ENCODE results near the gene TEDC1. TPM values are rescaled to one million over a fixed set of nuclear protein-coding genes. Genes with fewer than 3 reads are reported as not detected.

Gene TEDC1
- polyA plus RNA-seq, 1 of the 3 experiments (the other 2 are of a cell fraction), result 13.4 TPM

- TF ChIP-seq REST (IDR thresholded peaks at IDR 0.05; ENCODE audit: low read depth, low read length) (no peak), ZBTB33 (IDR thresholded peaks at IDR 0.05; ENCODE audit: borderline replicate concordance, low read depth) (no peak)
Observed at GRCh38 chr14:105485739-105486162, 5.3 kb upstream of the TEDC1 start (continued).

- Histone ChIP-seq H3K36me3 (replicated peaks in 1 of 2; ENCODE audit: control insufficient read depth in 1 of 2, insufficient read depth in 2 of 2, low read length in 1 of 2) (no peaks in the 10 kb centered on the region), H3K4me3 (ENCODE audit: low read depth in 2 of 2, low read length in 1 of 2) (no peak within 1 kb of the TSS), H3F3A (replicated peaks; ENCODE audit: insufficient read depth) (peaks cover 6% of the 10 kb centered on the region), H2AFZ (ENCODE audit: low read depth) (no peak within 1 kb of the TSS), H3K4me1 (ENCODE audit: control insufficient read depth in 1 of 2, insufficient read depth in 2 of 2, low read depth in 1 of 2, low read length in 1 of 2) (peaks cover 22 to 61% of the 10 kb centered on the region in 2 experiments; a peak in 3 of 4 replicates), H3K9me3 (no peaks in the 10 kb centered on the region), H3K9ac (no peak within 1 kb of the TSS), H3K79me2 (ENCODE audit: insufficient read depth) (no peaks in the 10 kb centered on the region), H4K20me1 (ENCODE audit: insufficient read depth) (no peaks in the 10 kb centered on the region), H3K27me3 (ENCODE audit: insufficient read depth) (no peaks in the 10 kb centered on the region), H3K27ac (ENCODE audit: low read depth in 2 of 2, low read length in 1 of 2) (peak within 1 kb of the TSS; percentile 47 to 61; a peak in 2 of 4 replicates), H3K4me2 (no peak within 1 kb of the TSS), H3K9me2 (no peaks in the 10 kb centered on the region)
- DNase-seq, result no peak
- POLR2A ChIA-PET, result interaction anchor here (0.9 to 1.0 kb wide), 2 partner anchors 14 to 15 kb away, joined by 3 to 4 read pairs; no protein-coding TSS in a partner anchor
- TF ChIP-seq FOSL2 (IDR thresholded peaks at IDR 0.05; ENCODE audit: borderline replicate concordance, low read depth) (no peak), REST (IDR thresholded peaks at IDR 0.05; ENCODE audit: low read depth, low read length) (no peak), RFX5 (IDR thresholded peaks at IDR 0.05; ENCODE audit: low read length) (no peak), FOXJ3 (CRISPR knock-in tag; IDR thresholded peaks at IDR 0.05) (no peak), SIN3A (IDR thresholded peaks at IDR 0.05; ENCODE audit: borderline replicate concordance, low read depth, low read length) (no peak), MXI1 (IDR thresholded peaks at IDR 0.05; ENCODE audit: low read depth, low read length) (no peak)
- WGBS (ENCODE audit: low lambda C conversion rate), result 90% methylated on average over 33 of the region's 56 CpGs
- CTCF ChIA-PET, result interaction anchor here (0.7 to 7.2 kb wide), 16 partner anchors 10 to 119 kb away, joined by 3 to 137 read pairs (median 3); no protein-coding TSS in a partner anchor
Observed at GRCh38 chr14:105486163-105486973, 4.7 kb upstream of the TEDC1 start, which contains the start of gene CRIP1. Gene CRIP1, plus strand, starts transcription at chr14:105486886. Its CDS starts 374 bp downstream, at chr14:105487260.

Measured in SK-N-SH (cell line).